HEK293T (cell line): ENCODE data around the gene TLX1.

Experiments
- ARNT ChIP-seq: fragments of 450-650 bp; IDR thresholded peaks from 2 replicates; pipeline ENCODE4 v1.6.1; 2017; ENCODE audit warnings: mild to moderate bottlenecking
- BHLHE40 ChIP-seq: fragments of 450-650 bp; IDR thresholded peaks from 2 replicates; pipeline ENCODE4 v1.6.1; 2016; ENCODE audit warnings: mild to moderate bottlenecking, moderate library complexity, borderline replicate concordance
- CTBP1 ChIP-seq: fragments of 450-650 bp; IDR thresholded peaks from 2 replicates; pipeline ENCODE4 v1.6.1; 2016; ENCODE audit warnings: borderline replicate concordance
- FOXA1 ChIP-seq: fragments of 450-650 bp; IDR thresholded peaks from 2 replicates; pipeline ENCODE4 v1.6.1; 2016; ENCODE audit warnings: mild to moderate bottlenecking
- FOXM1 ChIP-seq: fragments of 450-650 bp; IDR thresholded peaks from 2 replicates; pipeline ENCODE4 v1.6.1; 2017; ENCODE audit warnings: mild to moderate bottlenecking, borderline replicate concordance
- HDGF ChIP-seq: fragments of 450-650 bp; IDR thresholded peaks from 2 replicates; pipeline ENCODE4 v1.6.1; 2017; ENCODE audit warnings: antibody characterized with exemption, borderline replicate concordance
- NFRKB ChIP-seq: fragments of 450-650 bp; IDR thresholded peaks from 2 replicates; pipeline ENCODE4 v1.6.1; 2016; ENCODE audit warnings: mild to moderate bottlenecking, moderate library complexity
- SP1 ChIP-seq: fragments of 450-650 bp; IDR thresholded peaks from 2 replicates; pipeline ENCODE4 v1.6.1; 2017
- ZNF384 ChIP-seq: fragments of 450-650 bp; IDR thresholded peaks from 2 replicates; pipeline ENCODE4 v1.6.1; 2016
- TF ChIP-seq, protein P1 (sequence below): fragments of 450-650 bp; IDR thresholded peaks from 2 replicates; pipeline ENCODE4 v1.6.1; 2016

- TF ChIP-seq ARNT (no peak), FOXM1 (peak; percentile 53; the same call in 1 of the 2 replicates), NFRKB (no peak), HDGF (no peak), FOXA1 (no peak), ZNF384 (no peak), BHLHE40 (no peak), CTBP1 (no peak), SP1 (no peak)
- TF ChIP-seq, protein P1, sequence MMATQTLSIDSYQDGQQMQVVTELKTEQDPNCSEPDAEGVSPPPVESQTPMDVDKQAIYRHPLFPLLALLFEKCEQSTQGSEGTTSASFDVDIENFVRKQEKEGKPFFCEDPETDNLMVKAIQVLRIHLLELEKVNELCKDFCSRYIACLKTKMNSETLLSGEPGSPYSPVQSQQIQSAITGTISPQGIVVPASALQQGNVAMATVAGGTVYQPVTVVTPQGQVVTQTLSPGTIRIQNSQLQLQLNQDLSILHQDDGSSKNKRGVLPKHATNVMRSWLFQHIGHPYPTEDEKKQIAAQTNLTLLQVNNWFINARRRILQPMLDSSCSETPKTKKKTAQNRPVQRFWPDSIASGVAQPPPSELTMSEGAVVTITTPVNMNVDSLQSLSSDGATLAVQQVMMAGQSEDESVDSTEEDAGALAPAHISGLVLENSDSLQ = no peak
These were observed 30.6 kb downstream of the TLX1 start for GRCh38 chr10:101161494-101162299.
